Measurements from ENCODE around the gene MMP25.

The MMP25 gene

GRCh38 chr16:3025032-3026002, 21.0 kb upstream of the MMP25 start:
- Histone ChIP-seq H3K9me3 (ENCODE audit: control insufficient read depth in 1 of 2, low read length in 2 of 2) (no peaks in the 10 kb centered on the region), H3K27ac (ENCODE audit: low read length) (no peak overlapping the region), H3K4me1 (ENCODE audit: control insufficient read depth in 1 of 2, insufficient read depth in 2 of 2, low read length in 2 of 2) (peaks cover 15 to 39% of the 10 kb centered on the region in 2 donors), H3K36me3 (ENCODE audit: control insufficient read depth in 1 of 2, insufficient read depth in 2 of 2, low read length in 2 of 2) (peaks cover 15 to 36% of the 10 kb centered on the region in 2 donors), H3K27me3 (ENCODE audit: low read depth, low read length) (peaks cover 15% of the 10 kb centered on the region), H3K4me3 (ENCODE audit: low read depth in 1 of 2, low read length in 2 of 2) (no peak overlapping the region)

- Histone ChIP-seq H3K4me1 (ENCODE audit: control insufficient read depth in 1 of 2, insufficient read depth in 2 of 2, low read length in 2 of 2) (peaks cover 15 to 39% of the 10 kb centered on the region in 2 donors), H3K4me3 (ENCODE audit: low read depth in 1 of 2, low read length in 2 of 2) (no peak overlapping the region), H3K36me3 (ENCODE audit: control insufficient read depth in 1 of 2, insufficient read depth in 2 of 2, low read length in 2 of 2) (peaks cover 15 to 31% of the 10 kb centered on the region in 2 donors), H3K27ac (ENCODE audit: low read length) (no peak overlapping the region), H3K27me3 (ENCODE audit: low read depth, low read length) (peaks cover 21% of the 10 kb centered on the region), H3K9me3 (ENCODE audit: control insufficient read depth in 1 of 2, low read length in 2 of 2) (no peaks in the 10 kb centered on the region)
Measured at GRCh38 chr16:3026003-3026378, 20.4 kb upstream of the MMP25 start.

- Histone ChIP-seq H3K27ac (ENCODE audit: low read length) (no peak overlapping the region), H3K4me3 (ENCODE audit: low read depth in 1 of 2, low read length in 2 of 2) (no peak overlapping the region)
Measured at GRCh38 chr16:3026609-3027488, 19.5 kb upstream of the MMP25 start.

GRCh38 chr16:3027489-3027795, 18.9 kb upstream of the MMP25 start:
- Histone ChIP-seq H3K9me3 (ENCODE audit: control insufficient read depth in 1 of 2, low read length in 2 of 2) (no peaks in the 10 kb centered on the region), H3K27ac (ENCODE audit: low read length) (no peak overlapping the region), H3K27me3 (ENCODE audit: low read depth, low read length) (peaks cover 21% of the 10 kb centered on the region), H3K4me1 (ENCODE audit: control insufficient read depth in 1 of 2, insufficient read depth in 2 of 2, low read length in 2 of 2) (peaks cover 9 to 29% of the 10 kb centered on the region in 2 donors), H3K36me3 (ENCODE audit: control insufficient read depth in 1 of 2, insufficient read depth in 2 of 2, low read length in 2 of 2) (peaks cover 12 to 19% of the 10 kb centered on the region in 2 donors), H3K4me3 (ENCODE audit: low read depth in 1 of 2, low read length in 2 of 2) (no peak overlapping the region)

More at GRCh38 chr16:3026609-3027488, 19.5 kb upstream of the MMP25 start:
- peaks cover 21% of the 10 kb centered on the region for H3K27me3 ChIP-seq (ENCODE audit: low read depth, low read length)
- H3K9me3 ChIP-seq (ENCODE audit: control insufficient read depth in 1 of 2, low read length in 2 of 2) = no peaks in the 10 kb centered on the region
- peaks cover 15 to 34% of the 10 kb centered on the region in 2 donors for H3K4me1 ChIP-seq (ENCODE audit: control insufficient read depth in 1 of 2, insufficient read depth in 2 of 2, low read length in 2 of 2)
- H3K36me3 ChIP-seq (ENCODE audit: control insufficient read depth in 1 of 2, insufficient read depth in 2 of 2, low read length in 2 of 2) = peaks cover 12 to 23% of the 10 kb centered on the region in 2 donors

- Histone ChIP-seq H3K27me3 (ENCODE audit: low read depth, low read length) (peaks cover 21% of the 10 kb centered on the region), H3K4me3 (ENCODE audit: low read depth in 1 of 2, low read length in 2 of 2) (no peak overlapping the region), H3K36me3 (ENCODE audit: control insufficient read depth in 1 of 2, insufficient read depth in 2 of 2, low read length in 2 of 2) (peaks cover 12 to 14% of the 10 kb centered on the region in 2 donors)
Measured at GRCh38 chr16:3027983-3028715, 18.2 kb upstream of the MMP25 start.

GRCh38 chr16:3028716-3029319, 17.5 kb upstream of the MMP25 start:
- Histone ChIP-seq H3K4me3 (ENCODE audit: low read depth in 1 of 2, low read length in 2 of 2) (no peak overlapping the region), H3K27me3 (ENCODE audit: low read depth, low read length) (peaks cover 21% of the 10 kb centered on the region), H3K4me1 (ENCODE audit: control insufficient read depth in 1 of 2, insufficient read depth in 2 of 2, low read length in 2 of 2) (peaks cover 0 to 16% of the 10 kb centered on the region in 2 donors), H3K36me3 (ENCODE audit: control insufficient read depth in 1 of 2, insufficient read depth in 2 of 2, low read length in 2 of 2) (peaks cover 12 to 14% of the 10 kb centered on the region in 2 donors), H3K9me3 (ENCODE audit: control insufficient read depth in 1 of 2, low read length in 2 of 2) (no peaks in the 10 kb centered on the region), H3K27ac (ENCODE audit: low read length) (no peak overlapping the region)

More at GRCh38 chr16:3027983-3028715, 18.2 kb upstream of the MMP25 start:
- no peaks in the 10 kb centered on the region for H3K9me3 ChIP-seq (ENCODE audit: control insufficient read depth in 1 of 2, low read length in 2 of 2)
- H3K27ac ChIP-seq (ENCODE audit: low read length) = no peak overlapping the region
- peaks cover 2 to 22% of the 10 kb centered on the region in 2 donors for H3K4me1 ChIP-seq (ENCODE audit: control insufficient read depth in 1 of 2, insufficient read depth in 2 of 2, low read length in 2 of 2)

- Histone ChIP-seq H3K9me3 (ENCODE audit: control insufficient read depth in 1 of 2, low read length in 2 of 2) (no peaks in the 10 kb centered on the region), H3K4me3 (ENCODE audit: low read depth in 1 of 2, low read length in 2 of 2) (peak overlapping the region in 1 of 2 donors; percentile 38), H3K36me3 (ENCODE audit: control insufficient read depth in 1 of 2, insufficient read depth in 2 of 2, low read length in 2 of 2) (peaks cover 12 to 14% of the 10 kb centered on the region in 2 donors), H3K4me1 (ENCODE audit: control insufficient read depth in 1 of 2, insufficient read depth in 2 of 2, low read length in 2 of 2) (peaks cover 0 to 16% of the 10 kb centered on the region in 2 donors), H3K27ac (ENCODE audit: low read length) (no peak overlapping the region), H3K27me3 (ENCODE audit: low read depth, low read length) (peaks cover 21% of the 10 kb centered on the region)
Measured at GRCh38 chr16:3029491-3030221, 16.7 kb upstream of the MMP25 start.

- Histone ChIP-seq H3K9me3 (ENCODE audit: control insufficient read depth in 1 of 2, low read length in 2 of 2) (no peaks in the 10 kb centered on the region), H3K27ac (ENCODE audit: low read length) (no peak overlapping the region), H3K4me3 (ENCODE audit: low read depth in 1 of 2, low read length in 2 of 2) (no peak overlapping the region), H3K27me3 (ENCODE audit: low read depth, low read length) (peaks cover 24% of the 10 kb centered on the region), H3K4me1 (ENCODE audit: control insufficient read depth in 1 of 2, insufficient read depth in 2 of 2, low read length in 2 of 2) (peaks cover 0 to 16% of the 10 kb centered on the region in 2 donors), H3K36me3 (ENCODE audit: control insufficient read depth in 1 of 2, insufficient read depth in 2 of 2, low read length in 2 of 2) (peaks cover 12 to 14% of the 10 kb centered on the region in 2 donors)
Measured at GRCh38 chr16:3030222-3031212, 15.8 kb upstream of the MMP25 start.

- no peaks in the 10 kb centered on the region for H3K9me3 ChIP-seq (ENCODE audit: control insufficient read depth in 1 of 2, low read length in 2 of 2)
- no peaks in the 10 kb centered on the region for H3K36me3 ChIP-seq (ENCODE audit: control insufficient read depth in 1 of 2, insufficient read depth in 2 of 2, low read length in 2 of 2)
- H3K27me3 ChIP-seq (ENCODE audit: low read depth, low read length) = peaks cover 42% of the 10 kb centered on the region
- H3K4me1 ChIP-seq (ENCODE audit: control insufficient read depth in 1 of 2, insufficient read depth in 2 of 2, low read length in 2 of 2) = peaks cover 0 to 20% of the 10 kb centered on the region in 2 donors
- no peak overlapping the region for H3K27ac ChIP-seq (ENCODE audit: low read length)
- no peak overlapping the region for H3K4me3 ChIP-seq (ENCODE audit: low read depth in 1 of 2, low read length in 2 of 2)
Measured at GRCh38 chr16:3032624-3033023, 13.7 kb upstream of the MMP25 start.

All from muscle layer of duodenum (tissue), 2 donors.